Aorta (tissue), 5 donors: ENCODE results near the gene GSDME. TPM values are rescaled to one million over a fixed set of nuclear protein-coding genes. Genes with fewer than 3 reads are reported as not detected.

ENCODE experiments used
- ATAC-seq: fragments of 200-7000 bp; cut with Tn5 transposase; one replicate; pipeline ENCODE4 v1.9.1; 2022; ENCODE audit warnings: moderate library complexity; ENCODE audit not compliant: low FRiP score
- DNase-seq, 2 donors: peaks; one replicate each; pipeline ENCODE4 v3.0.0-alpha.2; 2020
- H3K27ac ChIP-seq, 2 donors: one replicate each; pipeline ENCODE4 v1.5.1; 2013; ENCODE audit warnings: low read length in 2 of 2, mild to moderate bottlenecking in 2 of 2, moderate library complexity in 2 of 2, control low read depth in 1 of 2, inconsistent platforms in 1 of 2, low read depth in 1 of 2
- H3K27me3 ChIP-seq, 2 donors: one replicate each; pipeline ENCODE4 v1.6.1; 2013; ENCODE audit warnings: control low read depth in 1 of 2, low read length in 1 of 2, mild to moderate bottlenecking in 1 of 2, moderate library complexity in 1 of 2; ENCODE audit not compliant: insufficient read depth in 2 of 2, control insufficient read depth in 1 of 2
- H3K36me3 ChIP-seq, 2 donors: one replicate each; pipeline ENCODE4 v1.6.1; 2013; ENCODE audit warnings: control low read depth in 1 of 2, low read length in 1 of 2, mild to moderate bottlenecking in 1 of 2; ENCODE audit not compliant: insufficient read depth in 2 of 2, control insufficient read depth in 1 of 2
- H3K4me1 ChIP-seq, 2 donors: one replicate each; pipeline ENCODE4 v1.6.1; 2013; ENCODE audit warnings: low read length in 2 of 2, control low read depth in 1 of 2, mild to moderate bottlenecking in 1 of 2, moderate library complexity in 1 of 2; ENCODE audit not compliant: insufficient read depth in 2 of 2, control insufficient read depth in 1 of 2
- H3K4me3 ChIP-seq, 2 donors: one replicate each; pipeline ENCODE4 v1.5.1; 2013; ENCODE audit warnings: low read length in 2 of 2, control low read depth in 1 of 2, mild to moderate bottlenecking in 1 of 2
- H3K9me3 ChIP-seq: one replicate; pipeline ENCODE4 v1.6.1; 2013; ENCODE audit warnings: mild to moderate bottlenecking, low read length; ENCODE audit not compliant: control insufficient read depth
- WGBS, 2 donors: extraction: QIAGEN DNeasy Blood & Tissue Kit; methylation state at CpG; one replicate each; pipeline ENCODE4 v1.1.7; 2013; 5-methylcytosine and 5-hydroxymethylcytosine counted together
- intact Hi-C, 2 donors: fragments of 100-400 bp; cut with DNase I; formaldehyde crosslinking; loops; one replicate each; pipeline versions ENCODE4 v1.14.2 to v1.15.0; 2022
- polyA plus RNA-seq, 2 donors: library from polyadenylated mRNA; stranded (reverse); fragments of 200-250 nt; gene quantifications; one replicate each; pipeline ENCODE4 v1.2.3, GENCODE V29; 2013
- total RNA-seq, 2 donors: library from RNA; stranded (reverse); fragmentation: NEBNext Ultra II Directional; extraction: Animal tissue kit (Norgen Biotek cat#: 25700); gene quantifications; one replicate each; pipeline ENCODE4 v1.2.1, GENCODE V29; 2021
- donor health status: healthy with polysubstance abuse.
- donor health status: Bipolar disorder and iron deficiency.
- donor health status: DM: no; HTN: no; CAD: no.
- donor health status: DM: no; HTN: no; CAD: no.
- donor health status: DM: yes; HTN: yes; CAD: no.

The GSDME gene
- total and polyA plus RNA-seq, 4 donors, result 15.1 to 20.3 (median 17.5) TPM

DNA sequence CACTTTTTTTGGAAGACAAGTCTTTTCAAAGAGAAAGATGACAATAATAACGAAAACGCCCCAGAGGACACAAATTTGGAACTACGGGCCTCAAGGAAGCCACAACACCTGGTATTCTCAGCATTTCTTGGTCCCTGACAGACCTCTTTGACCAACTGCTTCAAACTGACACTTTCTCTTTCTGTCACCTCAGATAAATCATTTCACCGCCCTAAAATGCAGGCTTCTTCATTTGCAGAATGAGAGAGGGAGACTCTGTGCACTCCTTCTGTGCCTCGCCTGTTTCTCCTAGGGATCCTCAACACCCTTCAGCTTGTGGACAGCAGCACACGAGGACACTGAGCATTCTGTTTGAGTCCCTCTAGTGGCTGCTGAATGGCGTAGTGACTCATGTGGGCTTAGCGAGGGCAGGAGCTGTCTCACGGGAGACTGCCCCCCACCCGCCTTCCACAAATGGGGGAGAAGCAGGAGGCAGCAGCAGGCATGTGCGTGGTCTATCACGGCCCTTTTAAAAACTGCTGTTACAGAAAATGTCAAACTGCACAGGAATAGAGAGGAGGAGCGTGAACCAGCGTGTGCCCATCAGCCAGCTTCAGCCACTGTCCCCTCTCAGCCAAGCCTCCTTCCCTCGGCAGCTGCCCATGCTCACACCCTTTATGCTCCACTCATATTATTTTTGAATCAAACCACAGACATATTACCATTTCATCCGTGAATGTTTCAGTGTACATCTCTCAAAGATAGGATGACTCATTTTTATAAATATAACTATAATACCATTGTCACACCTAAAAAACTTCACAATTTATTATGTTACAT is 41.4 kb downstream of the GSDME start:
- ATAC-seq (no peak), DNase-seq (no peak)
- 62 to 65% methylated on average over 16 of the region's 16 CpGs for WGBS, 2 donors

GRCh38 chr7:24715171-24715570 is 42.1 kb downstream of the GSDME start:
- no peak for ATAC-seq
- no peak for DNase-seq
- no peaks in the 10 kb centered on the region for H3K9me3 ChIP-seq
- no peaks in the 10 kb centered on the region for H3K36me3 ChIP-seq
- H3K27me3 ChIP-seq, result no peaks in the 10 kb centered on the region
- WGBS, 2 donors, result 99 to 100% methylated on average over 2 of the region's 2 CpGs
- no peaks in the 10 kb centered on the region for H3K4me1 ChIP-seq
- no peak overlapping the region for H3K27ac ChIP-seq
- intact Hi-C loops, result no loop called here
- no peak overlapping the region for H3K4me3 ChIP-seq

More for the DNA sequence above, 41.4 kb downstream of the GSDME start:
- no peaks in the 10 kb centered on the region for H3K4me1 ChIP-seq
- H3K9me3 ChIP-seq, result no peaks in the 10 kb centered on the region
- intact Hi-C loops, result no loop called here
- H3K27me3 ChIP-seq, result no peaks in the 10 kb centered on the region
- no peak overlapping the region for H3K4me3 ChIP-seq
- H3K27ac ChIP-seq, result no peak overlapping the region
- no peaks in the 10 kb centered on the region for H3K36me3 ChIP-seq

- H3K27ac ChIP-seq, result no peak overlapping the region
- intact Hi-C loops, result no loop called here
- ATAC-seq (no peak), DNase-seq (no peak)
- WGBS, 2 donors, result 97% methylated on average over 8 of the region's 8 CpGs
- H3K4me1 ChIP-seq, result no peaks in the 10 kb centered on the region
- no peaks in the 10 kb centered on the region for H3K9me3 ChIP-seq
- no peaks in the 10 kb centered on the region for H3K36me3 ChIP-seq
- H3K4me3 ChIP-seq, result no peak overlapping the region
- H3K27me3 ChIP-seq, result no peaks in the 10 kb centered on the region
Measured at GRCh38 chr7:24714676-24715010, 42.6 kb downstream of the GSDME start.

- WGBS, 2 donors, result 93 to 96% methylated on average over 14 of the region's 14 CpGs
- H3K27ac ChIP-seq, result no peak overlapping the region
- no peaks in the 10 kb centered on the region for H3K9me3 ChIP-seq
- no peaks in the 10 kb centered on the region for H3K36me3 ChIP-seq
- no peak for DNase-seq
- no peak for ATAC-seq
- intact Hi-C loops, result no loop called here
- H3K4me1 ChIP-seq, result no peaks in the 10 kb centered on the region
- H3K27me3 ChIP-seq, result no peaks in the 10 kb centered on the region
- H3K4me3 ChIP-seq, result no peak overlapping the region
Measured at GRCh38 chr7:24713850-24714675, 43.2 kb downstream of the GSDME start.

GRCh38 chr7:24713039-24713793 is 44.0 kb downstream of the GSDME start:
- WGBS, 2 donors, result 95 to 96% methylated on average over 12 of the region's 12 CpGs
- DNase-seq, result no peak
- no peaks in the 10 kb centered on the region for H3K27me3 ChIP-seq
- intact Hi-C loops, result no loop called here
- H3K9me3 ChIP-seq, result no peaks in the 10 kb centered on the region
- no peak for ATAC-seq
- H3K4me1 ChIP-seq, result no peaks in the 10 kb centered on the region
- H3K4me3 ChIP-seq, result no peak overlapping the region
- H3K36me3 ChIP-seq, result no peaks in the 10 kb centered on the region
- H3K27ac ChIP-seq, result no peak overlapping the region

DNA sequence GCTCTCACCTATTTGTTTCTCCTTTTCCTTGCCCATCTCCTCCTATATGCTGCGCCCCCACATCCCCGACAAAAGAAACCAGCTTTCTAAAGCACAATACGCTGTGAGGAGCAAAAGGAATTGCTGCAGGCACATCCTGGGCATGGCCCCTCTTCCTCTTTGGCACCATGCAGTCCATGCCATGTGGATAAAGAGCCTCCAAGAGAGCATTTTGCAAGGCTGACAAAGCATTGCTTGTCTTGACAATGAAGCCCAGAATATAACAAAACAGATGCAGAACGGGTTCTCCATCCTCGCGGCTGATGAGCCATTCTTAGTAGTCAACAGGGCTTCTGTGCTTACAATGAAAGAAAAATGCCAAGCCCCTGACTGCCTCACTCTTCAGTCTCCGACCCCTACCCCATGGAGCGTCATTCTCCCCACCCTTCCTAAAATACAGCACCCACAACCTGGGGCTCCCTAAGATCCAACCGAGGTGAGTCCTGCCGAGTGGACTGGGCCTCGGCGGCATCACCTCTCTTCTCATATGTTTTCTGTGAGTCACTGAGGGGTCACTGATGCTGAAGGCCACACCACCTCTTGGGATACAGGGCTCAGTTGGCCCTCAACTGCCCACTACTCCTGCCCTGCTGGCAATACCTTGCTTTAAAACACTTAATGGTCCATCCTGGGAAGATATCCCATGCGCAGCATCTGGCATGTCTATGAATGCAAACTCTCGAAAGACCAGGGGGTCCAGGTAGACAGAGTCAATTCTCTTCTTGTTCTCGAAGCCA is 47.5 kb downstream of the GSDME start:
- Histone ChIP-seq H3K27me3 (no peaks in the 10 kb centered on the region), H3K9me3 (no peaks in the 10 kb centered on the region), H3K4me3 (no peak overlapping the region), H3K27ac (no peak overlapping the region), H3K4me1 (no peaks in the 10 kb centered on the region), H3K36me3 (no peaks in the 10 kb centered on the region)
- ATAC-seq, result no peak
- no peak for DNase-seq
- intact Hi-C loops, result no loop called here
- 96 to 98% methylated on average over 15 of the region's 15 CpGs for WGBS, 2 donors

- DNase-seq (no peak), ATAC-seq (no peak)
- no peak overlapping the region for H3K4me3 ChIP-seq
- no peaks in the 10 kb centered on the region for H3K36me3 ChIP-seq
- H3K27me3 ChIP-seq, result no peaks in the 10 kb centered on the region
- no peak overlapping the region for H3K27ac ChIP-seq
- WGBS, 2 donors, result 97 to 100% methylated on average over 5 of the region's 5 CpGs
- intact Hi-C loops, result no loop called here
- no peaks in the 10 kb centered on the region for H3K4me1 ChIP-seq
- no peaks in the 10 kb centered on the region for H3K9me3 ChIP-seq
Measured at GRCh38 chr7:24709051-24709450, 48.2 kb downstream of the GSDME start.

GRCh38 chr7:24707988-24708615 is 49.2 kb downstream of the GSDME start:
- Histone ChIP-seq H3K4me1 (peaks cover 0 to 3% of the 10 kb centered on the region in 2 donors), H3K36me3 (no peaks in the 10 kb centered on the region), H3K4me3 (no peak overlapping the region), H3K27me3 (no peaks in the 10 kb centered on the region), H3K27ac (no peak overlapping the region), H3K9me3 (no peaks in the 10 kb centered on the region)
- DNase-seq (no peak), ATAC-seq (no peak)
- 82 to 83% methylated on average over 9 of the region's 9 CpGs for WGBS, 2 donors
- intact Hi-C loops, result no loop called here
